ENCODE data around the gene NOS1AP. TPM values are rescaled to one million over a fixed set of nuclear protein-coding genes. Genes with fewer than 3 reads are reported as not detected.

NOS1AP gene
- total RNA-seq, 2 experiments from 2014 or later, result 0.18 TPM

GRCh38 chr1:162214202-162214601 is 144.7 kb downstream of the NOS1AP start:
- H3K4me3 Mint-ChIP-seq, result no peak overlapping the region
- ChIA-PET CTCF (no interaction called here), POLR2A (no interaction called here)
- TF ChIP-seq CTCF (IDR thresholded peaks at IDR 0.05), result no peak
- H3K4me1 Mint-ChIP-seq (ENCODE audit: low read depth), result no peaks in the 10 kb centered on the region
- no peak for ATAC-seq
- no peak overlapping the region for H3K27ac Mint-ChIP-seq
- no peak for DNase-seq
- intact Hi-C loops (cut with micrococcal nuclease), result no loop called here
- H3K9me3 Mint-ChIP-seq, result no peaks in the 10 kb centered on the region
- H3K27me3 Mint-ChIP-seq, result peaks cover 4% of the 10 kb centered on the region
- no peaks in the 10 kb centered on the region for H3K36me3 Mint-ChIP-seq (ENCODE audit: low read depth)

- H3K36me3 Mint-ChIP-seq (ENCODE audit: low read depth), result no peaks in the 10 kb centered on the region
- no peaks in the 10 kb centered on the region for H3K4me1 Mint-ChIP-seq (ENCODE audit: low read depth)
- intact Hi-C loops (cut with micrococcal nuclease), result no loop called here
- H3K27ac Mint-ChIP-seq, result no peak overlapping the region
- no peaks in the 10 kb centered on the region for H3K9me3 Mint-ChIP-seq
- H3K27me3 Mint-ChIP-seq, result peaks cover 10% of the 10 kb centered on the region
- ChIA-PET POLR2A (no interaction called here), CTCF (no interaction called here)
- no peak for ATAC-seq
- no peak overlapping the region for H3K4me3 Mint-ChIP-seq
- no peak for TF ChIP-seq CTCF (IDR thresholded peaks at IDR 0.05)
- no peak for DNase-seq
Observed at GRCh38 chr1:162215902-162216301, 146.4 kb downstream of the NOS1AP start.

- no peak for ATAC-seq
- CTCF ChIA-PET, result no interaction called here
- peaks cover 10% of the 10 kb centered on the region for H3K27me3 Mint-ChIP-seq
- H3K27ac Mint-ChIP-seq, result no peak overlapping the region
- no peak overlapping the region for H3K4me3 Mint-ChIP-seq
- H3K9me3 Mint-ChIP-seq, result no peaks in the 10 kb centered on the region
- no peaks in the 10 kb centered on the region for H3K4me1 Mint-ChIP-seq (ENCODE audit: low read depth)
- no peaks in the 10 kb centered on the region for H3K36me3 Mint-ChIP-seq (ENCODE audit: low read depth)
- POLR2A ChIA-PET, result no interaction called here
- TF ChIP-seq CTCF (IDR thresholded peaks at IDR 0.05), result no peak
- no peak for DNase-seq
- intact Hi-C loops (cut with micrococcal nuclease), result no loop called here
Observed at GRCh38 chr1:162216604-162217003, 147.1 kb downstream of the NOS1AP start.

- no peak overlapping the region for H3K27ac Mint-ChIP-seq
- ATAC-seq (no peak), DNase-seq (no peak)
- CTCF ChIA-PET, result no interaction called here
- intact Hi-C loops (cut with micrococcal nuclease), result no loop called here
- H3K4me1 Mint-ChIP-seq (ENCODE audit: low read depth), result no peaks in the 10 kb centered on the region
- H3K4me3 Mint-ChIP-seq, result no peak overlapping the region
- no peaks in the 10 kb centered on the region for H3K36me3 Mint-ChIP-seq (ENCODE audit: low read depth)
- POLR2A ChIA-PET, result no interaction called here
- peaks cover 13% of the 10 kb centered on the region for H3K27me3 Mint-ChIP-seq
- no peak for TF ChIP-seq CTCF (IDR thresholded peaks at IDR 0.05)
- no peaks in the 10 kb centered on the region for H3K9me3 Mint-ChIP-seq
Observed at GRCh38 chr1:162217706-162218105, 148.2 kb downstream of the NOS1AP start.

- no peaks in the 10 kb centered on the region for H3K36me3 Mint-ChIP-seq (ENCODE audit: low read depth)
- TF ChIP-seq CTCF (IDR thresholded peaks at IDR 0.05), result no peak
- H3K4me1 Mint-ChIP-seq (ENCODE audit: low read depth), result no peaks in the 10 kb centered on the region
- ChIA-PET CTCF (no interaction called here), POLR2A (no interaction called here)
- intact Hi-C loops (cut with micrococcal nuclease), result no loop called here
- no peak overlapping the region for H3K27ac Mint-ChIP-seq
- ATAC-seq, result no peak
- peaks cover 15% of the 10 kb centered on the region for H3K27me3 Mint-ChIP-seq
- no peaks in the 10 kb centered on the region for H3K9me3 Mint-ChIP-seq
- no peak overlapping the region for H3K4me3 Mint-ChIP-seq
- DNase-seq, result no peak
Observed at GRCh38 chr1:162218546-162218945, 149.1 kb downstream of the NOS1AP start.

Data from activated CD8-positive, alpha-beta T cell treated with anti-CD3 and anti-CD28 coated beads for 36 hours (primary cell).